Muscle of leg (tissue), 11 donors: ENCODE results near the gene LRRC8D. TPM values are rescaled to one million over a fixed set of nuclear protein-coding genes. Genes with fewer than 3 reads are reported as not detected.

Experiments
- DNase-seq: peaks from one replicate; pipeline ENCODE4 v3.0.0; 2013
- H3K27ac ChIP-seq: one replicate; pipeline ENCODE4 v1.5.1; 2013; ENCODE audit warnings: mild to moderate bottlenecking, low read length, control low read depth
- H3K27me3 ChIP-seq: one replicate; pipeline ENCODE4 v1.6.1; 2013; ENCODE audit warnings: low read length; ENCODE audit not compliant: control insufficient read depth, insufficient read depth
- H3K36me3 ChIP-seq: one replicate; pipeline ENCODE4 v1.6.1; 2013; ENCODE audit warnings: low read length; ENCODE audit not compliant: control insufficient read depth, insufficient read depth
- H3K4me1 ChIP-seq: one replicate; pipeline ENCODE4 v1.6.1; 2013; ENCODE audit warnings: low read length; ENCODE audit not compliant: control insufficient read depth, insufficient read depth
- H3K4me3 ChIP-seq: one replicate; pipeline ENCODE4 v1.5.1; 2013; ENCODE audit warnings: low read length, control low read depth
- H3K9me3 ChIP-seq: replicated peaks from 2 replicates; pipeline ENCODE4 v1.6.1; 2013; ENCODE audit warnings: low read depth, low read length; ENCODE audit not compliant: control insufficient read depth
- WGBS: methylation state at CpG from one replicate; pipeline ENCODE4 v1.1.5; 2013; ENCODE audit warnings: missing lambda C conversion rate; ENCODE audit not compliant: insufficient coverage; 5-methylcytosine and 5-hydroxymethylcytosine counted together
- polyA plus RNA-seq, 8 donors: library from polyadenylated mRNA; unstranded; fragments of 120-200 nt; gene quantifications; one replicate each; pipeline versions ENCODE4 v1.2.1 to v1.2.3, GENCODE V29; 2013; ENCODE audit warnings: inconsistent platforms in 1 of 8, low replicate concordance in 1 of 8; ENCODE audit not compliant: insufficient read length in 8 of 8, insufficient read depth in 1 of 8
- total RNA-seq: library from RNA; stranded (reverse); fragments of 120-200 nt; gene quantifications from one replicate; pipeline ENCODE4 v1.2.4, GENCODE V29; 2013

Gene LRRC8D
- total and polyA plus RNA-seq, 9 donors: 6.2 to 10.5 (median 7.6) TPM

DNA sequence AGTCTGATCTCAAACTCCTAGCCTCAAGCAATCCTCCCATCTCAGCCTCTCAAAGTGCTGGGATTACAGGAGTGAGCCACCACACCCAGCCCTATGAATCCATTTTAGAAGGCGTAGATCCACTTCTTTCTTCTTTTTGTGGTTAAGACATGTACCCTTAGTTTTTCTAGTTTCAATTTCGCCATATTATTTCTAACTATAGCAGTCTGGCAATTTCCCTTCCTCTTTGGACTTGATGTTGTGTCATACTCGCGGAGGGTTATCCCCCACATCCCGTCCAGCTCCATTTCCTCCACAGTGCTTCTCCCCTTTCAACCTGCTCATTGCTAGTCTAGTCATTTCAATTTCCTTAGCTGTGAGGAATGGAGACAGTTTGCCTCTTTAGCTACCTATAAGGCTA is 5.2 kb upstream of the LRRC8D start:
- no peak overlapping the region for H3K4me3 ChIP-seq
- no peaks in the 10 kb centered on the region for H3K9me3 ChIP-seq
- H3K27ac ChIP-seq: no peak overlapping the region
- 89% methylated on average over 3 of the region's 5 CpGs for WGBS
- no peaks in the 10 kb centered on the region for H3K36me3 ChIP-seq
- H3K27me3 ChIP-seq: peaks cover 11% of the 10 kb centered on the region
- peaks cover 6% of the 10 kb centered on the region for H3K4me1 ChIP-seq
- DNase-seq: peak; percentile 57

DNA sequence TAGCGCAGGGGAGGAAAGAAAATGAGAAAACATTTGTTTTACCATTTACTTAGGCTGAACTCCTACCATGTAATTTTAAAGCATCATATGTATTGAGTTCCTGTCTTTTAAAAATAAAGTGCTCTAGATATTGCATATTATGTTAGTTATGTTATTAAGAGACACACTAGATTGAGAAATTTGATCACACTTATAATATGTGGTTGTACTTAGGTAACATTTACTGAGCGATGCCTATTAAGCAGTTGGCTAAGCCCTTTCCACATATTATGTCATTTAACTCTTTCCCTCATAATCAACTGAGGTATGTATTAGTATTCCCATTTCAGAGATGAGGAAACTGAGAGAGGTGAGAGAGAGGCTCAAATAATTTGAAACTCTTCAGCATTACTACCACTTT is 4.5 kb upstream of the LRRC8D start:
- Histone ChIP-seq H3K9me3 (no peaks in the 10 kb centered on the region), H3K27ac (no peak overlapping the region), H3K36me3 (no peaks in the 10 kb centered on the region), H3K4me3 (no peak overlapping the region), H3K4me1 (peaks cover 7% of the 10 kb centered on the region), H3K27me3 (peaks cover 12% of the 10 kb centered on the region)
- DNase-seq: no peak
- WGBS: no CpG with 5 or more reads among the region's 2 CpGs

DNA sequence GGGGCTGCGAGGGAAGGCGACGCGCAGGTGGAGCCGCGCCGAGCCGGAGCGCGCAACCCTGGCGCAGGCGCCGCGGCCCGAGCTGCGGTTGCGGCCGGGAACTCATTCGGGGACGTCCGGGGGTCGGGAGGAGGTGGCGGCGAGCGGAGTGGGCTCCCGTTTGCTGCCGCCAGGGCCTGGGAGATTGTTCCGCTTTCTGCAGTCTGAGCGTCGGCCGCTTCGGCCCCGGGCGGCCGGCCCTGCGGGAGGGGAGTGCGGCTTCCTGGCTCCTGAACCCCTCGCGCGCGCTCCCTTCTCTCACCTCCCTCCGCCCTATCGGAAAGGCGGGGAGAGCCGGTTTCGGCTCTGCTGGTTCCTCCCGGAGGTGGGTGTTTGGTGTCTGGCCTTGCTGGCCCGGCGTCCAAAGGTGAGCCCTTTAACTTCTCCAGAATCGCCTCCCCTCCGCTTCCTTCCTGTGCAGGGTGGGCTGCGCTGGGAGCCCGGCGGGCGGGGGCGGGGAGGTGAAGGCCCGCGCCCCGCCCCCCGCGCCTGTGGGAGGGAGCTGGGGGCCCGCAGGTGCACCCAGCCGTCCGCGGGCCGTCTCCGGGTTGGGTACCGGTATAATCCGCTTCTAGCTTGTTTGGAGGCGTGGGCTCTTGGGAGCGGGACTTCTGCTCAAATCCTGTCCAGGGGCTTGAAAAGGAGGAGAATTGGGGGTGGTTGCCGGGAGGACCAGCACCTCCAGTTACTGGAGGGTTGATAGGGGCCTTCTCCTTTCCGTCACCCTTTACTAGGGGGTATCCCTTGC is 683 bp downstream of the LRRC8D start:
- Histone ChIP-seq H3K36me3 (no peaks in the 10 kb centered on the region), H3K4me1 (peaks cover 12% of the 10 kb centered on the region), H3K9me3 (no peaks in the 10 kb centered on the region), H3K27me3 (peaks cover 18% of the 10 kb centered on the region), H3K4me3 (peak overlapping the region; percentile 70), H3K27ac (no peak overlapping the region)
- under 1% methylated on average over 55 of the region's 73 CpGs for WGBS
- peak; percentile 49 for DNase-seq

DNA sequence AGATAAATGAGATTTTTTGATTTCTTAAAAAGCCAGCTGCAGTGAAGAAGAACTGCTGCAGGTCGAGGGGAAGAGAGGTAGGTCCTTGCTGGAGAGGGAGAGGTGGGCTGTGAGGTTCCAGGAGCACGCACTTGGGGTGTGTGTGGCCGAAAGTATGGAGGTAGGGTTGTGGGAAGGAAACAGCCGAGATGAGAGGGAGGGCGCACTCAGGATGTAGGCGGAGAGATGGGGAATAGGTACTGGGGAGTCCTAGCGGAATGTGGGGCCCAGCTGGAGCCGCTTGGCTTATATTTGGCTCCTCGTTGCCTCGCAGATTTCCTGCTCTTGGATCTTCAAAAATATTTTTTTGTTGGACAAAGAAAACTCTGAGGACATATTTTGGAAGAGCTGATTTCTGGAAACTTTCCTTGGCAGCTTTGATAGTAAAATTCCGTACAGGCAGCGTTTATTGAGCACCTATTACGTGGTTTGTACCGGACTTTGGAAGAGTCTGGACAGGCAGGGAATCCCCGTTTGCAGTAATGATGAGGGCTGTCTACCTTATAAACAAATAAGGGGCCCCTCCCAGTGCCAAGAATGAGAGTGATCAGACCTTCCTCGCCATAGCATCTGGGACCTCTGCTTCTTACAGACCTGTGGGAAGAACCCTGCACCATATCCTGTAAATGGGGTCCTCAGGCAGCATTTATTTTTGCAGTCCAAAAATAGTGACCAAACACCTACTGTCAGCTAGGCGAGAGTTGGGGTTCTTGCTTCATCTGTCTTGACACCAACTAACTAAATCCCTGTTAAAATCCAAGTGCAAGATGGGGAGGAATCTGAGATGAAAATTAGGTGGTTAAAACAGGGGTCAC is 1.5 kb downstream of the LRRC8D start:
- peak overlapping the region; percentile 70 for H3K4me3 ChIP-seq

DNA sequence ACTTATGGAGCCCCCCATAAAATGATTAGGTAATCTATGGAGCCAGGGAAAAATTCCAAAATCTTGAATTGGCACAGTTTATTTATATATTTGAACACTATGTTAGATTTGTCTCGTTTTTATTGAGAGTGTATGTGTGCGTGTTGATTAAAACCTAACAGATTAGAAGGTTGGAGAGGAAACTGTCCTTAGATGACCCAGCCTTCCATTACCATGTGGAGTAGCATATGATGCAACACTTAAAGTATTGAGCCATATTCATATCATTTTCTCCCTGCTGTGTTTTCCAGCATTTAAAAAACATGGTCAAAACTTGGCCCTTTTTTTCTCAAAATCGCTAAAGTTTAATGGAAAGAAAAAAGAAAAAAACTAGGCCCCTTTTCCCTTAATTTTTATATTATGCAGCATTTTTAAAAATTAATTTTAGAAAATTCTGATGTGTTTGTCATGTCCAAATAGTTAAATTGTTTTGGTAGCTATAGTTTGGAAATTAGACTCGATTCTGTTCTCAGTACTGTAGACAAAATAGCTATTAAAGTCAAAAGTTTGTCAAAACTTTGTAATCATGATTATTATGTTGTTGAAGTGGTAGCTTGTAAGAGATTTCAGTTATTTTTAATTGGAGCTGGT is 2.3 kb downstream of the LRRC8D start:
- Histone ChIP-seq H3K9me3 (no peaks in the 10 kb centered on the region), H3K27me3 (peaks cover 18% of the 10 kb centered on the region), H3K4me1 (peaks cover 12% of the 10 kb centered on the region), H3K4me3 (no peak overlapping the region), H3K27ac (no peak overlapping the region), H3K36me3 (no peaks in the 10 kb centered on the region)
- no peak for DNase-seq
- WGBS: no CpG with 5 or more reads among the region's 4 CpGs

More for the DNA sequence above, 1.5 kb downstream of the LRRC8D start:
- peaks cover 18% of the 10 kb centered on the region for H3K27me3 ChIP-seq
- WGBS: 35% methylated on average over 14 of the region's 17 CpGs
- H3K27ac ChIP-seq: no peak overlapping the region
- H3K36me3 ChIP-seq: no peaks in the 10 kb centered on the region
- H3K9me3 ChIP-seq: no peaks in the 10 kb centered on the region
- no peak for DNase-seq
- peaks cover 12% of the 10 kb centered on the region for H3K4me1 ChIP-seq

DNA sequence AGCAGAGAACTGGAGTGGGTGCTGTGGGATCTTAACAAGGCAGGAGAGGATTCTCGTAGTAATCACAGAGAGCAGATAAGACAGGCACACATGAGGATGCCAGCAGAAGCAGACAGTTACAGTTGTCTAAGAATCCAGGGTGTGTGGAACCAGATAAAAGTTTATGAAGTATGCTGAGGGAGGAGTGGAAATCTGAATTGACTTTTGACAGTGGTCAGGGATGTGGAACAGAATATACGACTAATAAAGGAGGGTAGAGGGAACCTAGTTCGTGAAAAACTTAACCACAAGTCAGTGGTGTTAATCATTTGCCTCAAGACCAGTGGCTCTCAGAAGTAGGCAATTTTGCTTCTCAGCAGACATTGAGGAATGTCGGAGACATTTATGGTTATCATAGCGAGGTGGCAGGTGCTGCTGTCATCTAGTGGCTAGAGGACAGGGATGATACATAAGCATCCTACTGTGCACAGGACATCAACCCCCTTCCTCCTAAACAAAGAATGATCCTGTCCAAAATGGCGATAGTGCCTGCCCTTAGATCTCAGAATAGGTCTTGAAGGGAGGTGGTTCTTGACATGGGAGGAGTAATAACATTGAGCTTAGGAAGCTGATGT is 3.0 kb downstream of the LRRC8D start:
- no peaks in the 10 kb centered on the region for H3K36me3 ChIP-seq
- WGBS: 64% methylated on average over 3 of the region's 6 CpGs
- no peak overlapping the region for H3K27ac ChIP-seq
- peaks cover 18% of the 10 kb centered on the region for H3K27me3 ChIP-seq
- DNase-seq: no peak
- H3K4me3 ChIP-seq: no peak overlapping the region
- H3K4me1 ChIP-seq: peaks cover 12% of the 10 kb centered on the region
- no peaks in the 10 kb centered on the region for H3K9me3 ChIP-seq

DNA sequence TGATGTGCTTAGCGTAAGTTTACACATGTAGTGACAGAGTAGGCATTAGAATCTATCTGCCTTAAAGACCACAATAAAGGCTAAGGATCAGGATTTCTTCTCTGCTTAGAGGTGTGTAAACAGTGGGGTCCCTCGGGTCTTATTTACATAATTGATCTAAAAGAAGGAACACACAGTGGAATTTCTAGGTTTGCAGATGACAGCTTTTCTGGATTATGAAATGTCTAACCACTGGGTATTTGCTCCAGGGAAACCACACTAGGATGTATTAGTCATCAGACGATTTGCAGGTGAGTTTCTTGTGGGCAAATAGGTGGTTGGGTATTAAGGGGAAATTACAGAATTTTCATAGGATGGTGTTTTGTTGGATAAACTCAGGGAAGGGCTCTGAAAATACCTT is 5.8 kb downstream of the LRRC8D start:
- 35% methylated on average over 2 of the region's 3 CpGs for WGBS

DNA sequence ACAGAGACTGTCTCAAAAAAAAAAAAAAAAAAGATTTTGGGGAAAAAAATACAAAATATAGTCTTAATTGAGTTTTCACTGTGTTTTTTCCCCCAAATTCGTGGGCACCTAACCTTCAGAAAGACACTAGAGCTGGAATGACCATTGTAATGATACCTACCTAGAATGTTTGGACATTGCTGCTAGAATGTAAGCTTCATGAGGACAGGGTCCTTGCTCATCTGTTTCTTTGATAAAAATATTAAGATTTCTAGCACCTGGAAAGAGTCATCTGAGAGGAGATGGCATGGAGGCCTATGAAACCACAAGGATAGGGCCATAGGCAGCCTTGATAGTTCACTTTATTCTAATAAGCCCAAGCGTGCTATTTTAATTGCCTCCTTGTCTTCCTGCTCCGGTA is 6.5 kb downstream of the LRRC8D start:
- H3K4me1 ChIP-seq: no peaks in the 10 kb centered on the region
- H3K9me3 ChIP-seq: no peaks in the 10 kb centered on the region
- no peak for DNase-seq
- H3K36me3 ChIP-seq: no peaks in the 10 kb centered on the region
- no CpG with 5 or more reads among the region's 3 CpGs for WGBS
- peaks cover 2% of the 10 kb centered on the region for H3K27me3 ChIP-seq
- no peak overlapping the region for H3K4me3 ChIP-seq
- no peak overlapping the region for H3K27ac ChIP-seq

More for the DNA sequence above, 5.8 kb downstream of the LRRC8D start:
- DNase-seq: no peak
- Histone ChIP-seq H3K36me3 (no peaks in the 10 kb centered on the region), H3K4me3 (no peak overlapping the region), H3K9me3 (no peaks in the 10 kb centered on the region), H3K27ac (no peak overlapping the region), H3K27me3 (peaks cover 7% of the 10 kb centered on the region), H3K4me1 (peaks cover 5% of the 10 kb centered on the region)

DNA sequence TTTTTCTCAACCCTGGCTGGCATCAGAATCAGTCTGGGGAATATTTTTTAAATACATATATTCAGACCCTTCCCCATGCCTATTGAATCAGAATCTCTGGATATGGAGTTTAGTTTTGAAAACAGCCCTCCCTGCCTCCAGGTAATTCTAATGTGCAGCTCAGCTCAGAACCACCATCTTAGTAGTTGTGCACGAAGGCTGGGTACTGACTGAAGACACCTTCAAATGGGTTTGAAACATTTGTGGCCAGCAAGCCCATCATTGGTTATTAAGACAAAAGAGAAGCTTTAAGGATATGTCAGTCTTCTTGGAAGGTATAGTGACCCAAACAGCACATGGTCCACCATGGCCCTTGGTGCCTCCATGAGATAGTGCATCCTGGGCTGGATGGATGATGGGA is 7.1 kb downstream of the LRRC8D start:
- Histone ChIP-seq H3K27ac (no peak overlapping the region), H3K4me3 (no peak overlapping the region), H3K36me3 (no peaks in the 10 kb centered on the region), H3K9me3 (no peaks in the 10 kb centered on the region), H3K4me1 (no peaks in the 10 kb centered on the region), H3K27me3 (no peaks in the 10 kb centered on the region)
- DNase-seq: no peak
- WGBS: 100% methylated on average over 1 of the region's 1 CpG

DNA sequence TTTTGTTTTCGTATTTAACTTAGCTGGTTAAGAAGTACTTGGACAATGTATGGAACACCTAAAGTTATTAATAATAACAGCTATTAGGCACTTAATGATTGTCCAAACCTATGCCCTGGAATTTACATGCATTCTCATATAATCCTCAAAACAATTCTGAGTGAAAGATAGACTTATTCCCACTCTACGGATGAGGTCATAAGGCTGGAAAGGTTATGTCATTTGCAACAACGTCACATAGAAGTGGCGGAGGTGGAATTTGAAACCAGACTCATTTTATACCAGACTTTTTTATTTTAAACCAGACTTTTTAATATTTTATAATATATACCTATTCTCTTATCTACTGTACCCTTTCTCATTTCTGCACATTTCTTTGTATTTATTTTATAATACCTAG is 8.4 kb downstream of the LRRC8D start:
- H3K36me3 ChIP-seq: no peaks in the 10 kb centered on the region
- WGBS: no CpG with 5 or more reads among the region's 4 CpGs
- no peak overlapping the region for H3K4me3 ChIP-seq
- no peak overlapping the region for H3K27ac ChIP-seq
- no peak for DNase-seq
- H3K27me3 ChIP-seq: no peaks in the 10 kb centered on the region
- no peaks in the 10 kb centered on the region for H3K4me1 ChIP-seq
- no peaks in the 10 kb centered on the region for H3K9me3 ChIP-seq
